H1 (cell line): ENCODE data around the gene FHIP2A. TPM values are rescaled to one million over a fixed set of nuclear protein-coding genes. Genes with fewer than 3 reads are reported as not detected.

Experiments
- CTCF ChIA-PET: fragments of 300-600 bp; sonication (Branson Sonifier 250); formaldehyde crosslinking; loops from one replicate; lab custom pipeline; 2021; ENCODE audit not compliant: partially characterized antibody; lab: Charles Lee
- POLR2A ChIA-PET: fragments of 300-600 bp; sonication (Branson Sonifier 250); formaldehyde crosslinking; loops from one replicate; lab custom pipeline; 2021; ENCODE audit warnings: inconsistent platforms; ENCODE audit not compliant: partially characterized antibody; lab: Charles Lee
- DNase-seq, 2 experiments: peaks; one replicate each; pipeline versions ENCODE4 v3.0.0 to v3.0.0-alpha.2; 2010 to 2022; ENCODE audit warnings: low spot score in 2 of 2, low read depth in 1 of 2, mixed read lengths in 1 of 2
- FAIRE-seq: peaks from 2 replicates; lab custom pipeline; 2011; peaks lifted over from hg19 to GRCh38; lab: Jason Lieb, UNC
- H2AFZ ChIP-seq: 2 replicates; pipeline ENCODE4 v1.8.1; 2012; ENCODE audit warnings: low read length, inconsistent platforms
- H2AK5ac ChIP-seq: 2 replicates; pipeline ENCODE4 v1.6.1; 2013; ENCODE audit warnings: low read depth, low read length
- H2BK120ac ChIP-seq: replicated peaks from 2 replicates; pipeline ENCODE3; 2013; ENCODE audit warnings: low read depth, low read length, inconsistent platforms
- H2BK12ac ChIP-seq: 2 replicates; pipeline ENCODE4 v1.6.1; 2013; ENCODE audit warnings: low read depth, low read length
- H2BK15ac ChIP-seq: 2 replicates; pipeline ENCODE4 v1.6.1; 2013; ENCODE audit warnings: low read length
- H2BK20ac ChIP-seq: 2 replicates; pipeline ENCODE4 v1.6.1; 2013; ENCODE audit warnings: low read length
- H2BK5ac ChIP-seq: 2 replicates; pipeline ENCODE4 v1.6.1; 2013; ENCODE audit warnings: low read depth, low read length
- H3K14ac ChIP-seq: 2 replicates; pipeline ENCODE4 v1.6.1; 2013; ENCODE audit warnings: inconsistent platforms; ENCODE audit not compliant: insufficient read length
- H3K18ac ChIP-seq: 2 replicates; pipeline ENCODE4 v1.6.1; 2013; ENCODE audit warnings: low read length; ENCODE audit errors: extremely low read depth
- H3K23ac ChIP-seq: 2 replicates; pipeline ENCODE4 v1.6.1; 2013; ENCODE audit warnings: inconsistent platforms; ENCODE audit not compliant: insufficient read length
- H3K23me2 ChIP-seq: 2 replicates; pipeline ENCODE4 v1.6.1; 2013; ENCODE audit warnings: low read depth, low read length
- H3K27ac ChIP-seq: 2 replicates; pipeline ENCODE4 v1.6.1; 2011; ENCODE audit warnings: low read depth, low read length, inconsistent platforms
- H3K27me3 ChIP-seq, 4 experiments: replicated peaks in 1 of 4; 1 replicate in 1 of 4; 2 replicates in 3 of 4; pipeline versions ENCODE4 v1.6.1 to v1.8.1; 2011 to 2013; ENCODE audit warnings: low read length in 3 of 4, mild to moderate bottlenecking in 3 of 4, inconsistent platforms in 2 of 4, mixed read lengths in 2 of 4, moderate library complexity in 1 of 4; ENCODE audit not compliant: control insufficient read depth in 3 of 4, insufficient read depth in 3 of 4; ENCODE audit errors: extremely low read depth in 1 of 4
- H3K36me3 ChIP-seq, 4 experiments: 2 replicates each; pipeline versions ENCODE4 v1.6.1 to v1.8.1; 2011 to 2013; ENCODE audit warnings: mild to moderate bottlenecking in 4 of 4, low read length in 3 of 4, moderate library complexity in 2 of 4, control low read depth in 1 of 4, inconsistent platforms in 1 of 4; ENCODE audit not compliant: insufficient read depth in 4 of 4, control insufficient read depth in 2 of 4
- H3K4ac ChIP-seq: replicated peaks from 2 replicates; pipeline ENCODE3; 2013; ENCODE audit warnings: low read length, low read depth, mixed read lengths, inconsistent platforms; ENCODE audit not compliant: insufficient read length
- H3K4me1 ChIP-seq, 4 experiments: replicated peaks in 1 of 4; 1 replicate in 1 of 4; 2 replicates in 3 of 4; pipeline versions ENCODE4 v1.6.1 to v1.8.1; 2011 to 2013; ENCODE audit warnings: low read length in 3 of 4, inconsistent platforms in 2 of 4, mixed read lengths in 1 of 4; ENCODE audit not compliant: insufficient read depth in 4 of 4, control insufficient read depth in 3 of 4
- H3K4me2 ChIP-seq, 2 experiments: 2 replicates each; pipeline versions ENCODE4 v1.6.1 to v1.8.1; 2011 to 2013; ENCODE audit warnings: low read depth in 2 of 2, low read length in 2 of 2, control low read depth in 1 of 2, inconsistent platforms in 1 of 2, mild to moderate bottlenecking in 1 of 2; ENCODE audit not compliant: insufficient read depth in 1 of 2
- H3K4me3 ChIP-seq, 4 experiments: fragments of 200-600, 300-600 bp in 1 of 4; sonication (generic), shearing (Covaris generic), sonication (Bioruptor Twin) in 1 of 4; 2 replicates each; pipeline versions ENCODE4 v1.5.1 to v1.8.1; 2011 to 2016; ENCODE audit warnings: low read length in 4 of 4, low read depth in 3 of 4, control low read depth in 2 of 4, inconsistent platforms in 2 of 4, mild to moderate bottlenecking in 2 of 4, mixed read lengths in 1 of 4, moderate library complexity in 1 of 4; ENCODE audit not compliant: insufficient read depth in 2 of 4; ENCODE audit errors: extremely low read depth in 1 of 4
- H3K56ac ChIP-seq: replicated peaks from 2 replicates; pipeline ENCODE3; 2013; ENCODE audit warnings: low read depth, mild to moderate bottlenecking, mixed read lengths, low read length, inconsistent platforms; ENCODE audit not compliant: insufficient read length
- H3K79me1 ChIP-seq: 2 replicates; pipeline ENCODE4 v1.6.1; 2013; ENCODE audit warnings: low read depth, low read length, control low read depth
- H3K79me2 ChIP-seq, 2 experiments: 2 replicates each; pipeline versions ENCODE4 v1.6.1 to v1.8.1; 2012 to 2013; ENCODE audit warnings: low read length in 2 of 2, mild to moderate bottlenecking in 2 of 2, inconsistent platforms in 1 of 2; ENCODE audit not compliant: insufficient read depth in 2 of 2, control insufficient read depth in 1 of 2
- H3K9ac ChIP-seq, 4 experiments: replicated peaks in 1 of 4; 1 replicate in 1 of 4; 2 replicates in 3 of 4; pipeline versions ENCODE4 v1.6.1 to v1.8.1; 2011 to 2013; ENCODE audit warnings: low read depth in 3 of 4, low read length in 3 of 4, control low read depth in 2 of 4, mild to moderate bottlenecking in 2 of 4, moderate library complexity in 2 of 4, inconsistent platforms in 1 of 4; ENCODE audit errors: extremely low read depth in 1 of 4
- H3K9me3 ChIP-seq, 2 experiments: 2 replicates each; pipeline versions ENCODE4 v1.6.1 to v1.8.1; 2012 to 2013; ENCODE audit warnings: mild to moderate bottlenecking in 2 of 2, moderate library complexity in 2 of 2, control low read depth in 1 of 2, inconsistent platforms in 1 of 2, low read depth in 1 of 2, low read length in 1 of 2, mixed read lengths in 1 of 2; ENCODE audit not compliant: insufficient read depth in 2 of 2
- H4K20me1 ChIP-seq, 2 experiments: replicated peaks in 1 of 2; 2 replicates each; pipeline versions ENCODE3 to v1.8.1; 2011 to 2013; ENCODE audit warnings: inconsistent platforms in 2 of 2, low read length in 2 of 2, mild to moderate bottlenecking in 1 of 2; ENCODE audit not compliant: insufficient read depth in 2 of 2, control insufficient read depth in 1 of 2
- H4K5ac ChIP-seq: 2 replicates; pipeline ENCODE4 v1.6.1; 2013; ENCODE audit warnings: low read length, low read depth, mixed read lengths, inconsistent platforms; ENCODE audit not compliant: insufficient read length
- H4K8ac ChIP-seq: 2 replicates; pipeline ENCODE4 v1.8.0; 2013; ENCODE audit warnings: mild to moderate bottlenecking, moderate library complexity, low read length, inconsistent platforms; ENCODE audit not compliant: insufficient read depth; ENCODE audit errors: extremely low read depth
- H4K91ac ChIP-seq: replicated peaks from 2 replicates; pipeline ENCODE3; 2013; ENCODE audit warnings: low read length, mixed read lengths, inconsistent platforms; ENCODE audit not compliant: insufficient read length
- ASH2L ChIP-seq: fragments of 200-600, 300-600 bp; sonication (generic); IDR thresholded peaks from one replicate; pipeline ENCODE4 v1.7.1; 2017; ENCODE audit warnings: low read length
- GABPA ChIP-seq: IDR thresholded peaks from 2 replicates; pipeline ENCODE4 v1.6.1; 2011; ENCODE audit warnings: mild to moderate bottlenecking, low read length, moderate library complexity, borderline replicate concordance; ENCODE audit not compliant: insufficient read depth
- JUN ChIP-seq: IDR thresholded peaks from 2 replicates; pipeline ENCODE4 v1.6.1; 2011; ENCODE audit warnings: low read depth, mild to moderate bottlenecking, improper control_type of control experiment, low read length
- RAD21 ChIP-seq, 2 experiments: IDR thresholded peaks in 1 of 2; conservative IDR thresholded peaks in 1 of 2; 2 replicates each; pipeline ENCODE4 v1.6.1; 2011; ENCODE audit warnings: low read depth in 2 of 2, low read length in 2 of 2, improper control_type of control experiment in 1 of 2, inconsistent platforms in 1 of 2, mild to moderate bottlenecking in 1 of 2, moderate library complexity in 1 of 2
- SP2 ChIP-seq: IDR thresholded peaks from 2 replicates; pipeline ENCODE4 v1.6.1; 2012; ENCODE audit warnings: mild to moderate bottlenecking, low read length, inconsistent platforms
- TBP ChIP-seq: IDR thresholded peaks from 2 replicates; pipeline ENCODE4 v1.6.1; 2011; ENCODE audit warnings: low read depth, low read length, improper control_type of control experiment
- WGBS, 2 experiments: shearing (Covaris generic) in 1 of 2; methylation state at CpG; one replicate each; pipeline versions ENCODE4 v1.1.6 to v1.1.7; 2013 to 2015; ENCODE audit warnings: low lambda C conversion rate in 2 of 2, mixed read lengths in 2 of 2, inconsistent platforms in 1 of 2, low coverage in 1 of 2, missing lambda C conversion rate in 1 of 2; ENCODE audit not compliant: insufficient replicate concordance in 2 of 2, insufficient coverage in 1 of 2, insufficient read length in 1 of 2; ENCODE audit errors: extremely low coverage in 1 of 2, missing lambda C conversion rate in 1 of 2; 5-methylcytosine and 5-hydroxymethylcytosine counted together
- long read RNA-seq, 2 experiments: library from RNA in 1 of 2; library from capped mRNA in 1 of 2; stranded (forward); transcript quantifications; one replicate each; pipeline ENCODE4 v2.0.0, GENCODE V29; 2021; ENCODE audit warnings: inconsistent platforms in 1 of 2
- polyA minus RNA-seq, 3 experiments: library from RNA; depleted of rRNA, polyadenylated mRNA; stranded (reverse); fragments of >200 nt; gene quantifications; 1 replicate in 2 of 3; 2 replicates in 1 of 3; pipeline ENCODE4 v1.2.3, GENCODE V29; 2011
- polyA plus RNA-seq, 7 experiments: library from polyadenylated mRNA; depleted of rRNA in 3 of 7; stranded (reverse) in 5 of 7; unstranded in 2 of 7; fragments of >200 nt in 5 of 7; fragments of 200-250 nt in 2 of 7; gene quantifications; 1 replicate in 5 of 7; 2 replicates in 1 of 7; 4 replicates in 1 of 7; pipeline versions ENCODE4 v1.2.1 to v1.2.3, GENCODE V29; 2011 to 2013; ENCODE audit warnings: missing spikeins in 2 of 7, mixed read lengths in 2 of 7
- total RNA-seq: library from RNA; stranded (reverse); fragmentation: NEBNext Ultra II Directional; extraction: Animal tissue kit (Norgen Biotek cat#: 25700); gene quantifications from 2 replicates; pipeline ENCODE4 v1.2.1, GENCODE V29; 2021

Gene FHIP2A
- 14.0 and 15.0 TPM in 2 replicates for total RNA-seq
- polyA plus RNA-seq (2011; rRNA removed) = 3.5 and 4.5 TPM in 2 replicates
- polyA plus RNA-seq (2011; cell fraction: cytosol; rRNA removed) = 3.6 TPM
- 5.4 TPM for polyA plus RNA-seq (2011; cell fraction: nucleus; rRNA removed)
- 3.5 to 7.1 TPM (median 4.6 TPM) in 4 replicates for polyA plus RNA-seq (2012, experiment 1 of 2)
- polyA plus RNA-seq (2012, experiment 2 of 2) = 0.55 TPM
- 4.7 TPM for polyA plus RNA-seq (2013, experiment 1 of 2)
- polyA plus RNA-seq (2013, experiment 2 of 2) = 4.0 TPM
- polyA minus RNA-seq (2011; rRNA and poly(A)+ RNA removed) = 10.4 and 11.9 TPM in 2 replicates
- 21.4 TPM for polyA minus RNA-seq (2011; cell fraction: cytosol; rRNA and poly(A)+ RNA removed)
- 20.8 TPM for polyA minus RNA-seq (2011; cell fraction: nucleus; rRNA and poly(A)+ RNA removed)
- long read RNA-seq, experiment 1, full-length matches to known transcripts = 1 of 7 reads
- long read RNA-seq, experiment 1, partial matches to known transcripts = 0 of 7 reads
- long read RNA-seq, experiment 1, other reads (novel, unspliced or antisense) = 6 of 7 reads
- long read RNA-seq, experiment 2, partial matches to known transcripts = 0 of 1 reads
- long read RNA-seq, experiment 2, other reads (novel, unspliced or antisense) = 1 of 1 reads

- POLR2A ChIA-PET = interaction anchor here (0.7 to 2.5 kb wide), 5 partner anchors 9 to 335 kb away, joined by 3 to 7 read pairs (median 3); partner anchors contain the start of gene TRUB1
- FAIRE-seq = no peak
- TF ChIP-seq ASH2L (no peak), TBP (peak; percentile 35; the same call in 1 of the 2 replicates), GABPA (0 out of 2 replicates have a peak, but pooled peaks have one; percentile 8), SP2 (no peak), JUN (no peak), RAD21 (IDR thresholded peaks at IDR 0.05 in 1 of 2, conservative IDR thresholded peaks at IDR 0.05 in 1 of 2; ENCODE audit: low read depth in 2 of 2, low read length in 2 of 2) (peak; percentile 26 to 52)
Observed at GRCh38 chr10:114821293-114821914, at the start of gene FHIP2A. FHIP2A (plus strand) TSS chr10:114821780; CDS start chr10:114822079, 299 bp downstream.

More at GRCh38 chr10:114821293-114821914, at the start of gene FHIP2A:
- peak within 1 kb of the TSS; percentile 95 for H2AFZ ChIP-seq
- no peak within 1 kb of the TSS for H2BK120ac ChIP-seq
- H3K4ac ChIP-seq = peak within 1 kb of the TSS; percentile 21
- peaks cover 4% of the 10 kb centered on the region; the same call in 1 of the 2 replicates for H3K23me2 ChIP-seq
- H3K27ac ChIP-seq = peak within 1 kb of the TSS; percentile 77; the same call in 1 of the 2 replicates
- H2BK20ac ChIP-seq = no peak within 1 kb of the TSS
- no peak within 1 kb of the TSS for H2BK15ac ChIP-seq
- peaks cover 0 to 5% (median 0%) of the 10 kb centered on the region in 4 experiments; a peak in 1 of 7 replicates for H3K4me1 ChIP-seq
- peaks cover 4% of the 10 kb centered on the region; the same call in 1 of the 2 replicates for H3K79me1 ChIP-seq
- H3K9ac ChIP-seq = peak within 1 kb of the TSS; percentile 75 to 97 (median 82)
- H3K36me3 ChIP-seq = no peaks in the 10 kb centered on the region
- H2BK5ac ChIP-seq = no peak within 1 kb of the TSS
- peaks cover 0 to 1% of the 10 kb centered on the region in 2 experiments for H4K20me1 ChIP-seq
- no peak within 1 kb of the TSS for H3K23ac ChIP-seq
- no peak within 1 kb of the TSS for H3K18ac ChIP-seq
- H3K14ac ChIP-seq = no peak within 1 kb of the TSS
- 8% methylated on average over 27 of the region's 59 CpGs; no CpG with 5 or more reads in 1 of the 2 experiments for WGBS, 2 experiments
- peak within 1 kb of the TSS; percentile 73 to 90 for H3K4me2 ChIP-seq
- no peak within 1 kb of the TSS for H2BK12ac ChIP-seq
- H3K27me3 ChIP-seq = no peaks in the 10 kb centered on the region
- peak within 1 kb of the TSS; percentile 98 for H4K8ac ChIP-seq
- peak within 1 kb of the TSS; percentile 27 for H3K56ac ChIP-seq
- no peak within 1 kb of the TSS for H2AK5ac ChIP-seq
- H3K9me3 ChIP-seq = no peaks in the 10 kb centered on the region
- CTCF ChIA-PET = interaction anchor here (0.6 to 3.6 kb wide), 23 partner anchors 9 to 1286 kb away, joined by 3 to 16 read pairs (median 5); no protein-coding TSS in a partner anchor
- peak within 1 kb of the TSS; percentile 34 for H4K5ac ChIP-seq
- peaks cover 0 to 31% of the 10 kb centered on the region in 2 experiments; a peak in 3 of 4 replicates for H3K79me2 ChIP-seq
- DNase-seq = peak; percentile 19 to 93
- H4K91ac ChIP-seq = no peak within 1 kb of the TSS
- peak within 1 kb of the TSS; percentile 62 to 96 (median 80) for H3K4me3 ChIP-seq
